Measurements from ENCODE around the gene FBL. TPM values are rescaled to one million over a fixed set of nuclear protein-coding genes. Genes with fewer than 3 reads are reported as not detected.

Gene FBL
- total and polyA plus RNA-seq, 2 of the 13 experiments (the other 11 are each of a cell fraction or from before 2014, with no cell fraction given), result 153 to 468 TPM

DNA sequence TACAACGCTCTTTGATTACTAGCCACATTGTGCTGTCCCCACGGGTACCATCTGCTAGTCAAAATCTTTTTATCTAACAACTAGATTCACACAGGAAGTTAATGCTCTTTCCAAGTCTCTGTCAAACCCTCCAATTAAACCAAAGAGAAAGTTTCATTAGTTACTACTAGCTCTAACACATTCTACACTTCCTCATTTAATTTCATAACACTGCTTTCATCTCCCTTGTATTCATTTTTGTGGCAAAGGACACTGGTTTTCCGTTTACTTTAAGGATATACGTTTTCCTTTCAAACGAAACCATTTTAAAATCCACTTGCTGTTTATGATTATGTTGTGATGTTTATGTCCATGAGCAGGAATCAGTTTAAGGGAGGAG lies 17.5 kb downstream of the FBL start:
- ChIA-PET CTCF (ENCODE audit: low intra/inter-chr PET ratio, low total read pairs) (no interaction called here), POLR2A (no interaction called here)
- no peak for ATAC-seq
- intact Hi-C loops (cut with micrococcal nuclease; ENCODE audit: unreplicated experiment) (no loop called here), in situ Hi-C loops (cut with HindIII; ENCODE audit: extremely low pct_ligation_motif_present, low pct_unique_long_range_greater_than_20kb) (no loop called here)
- H3K27me3 ChIP-seq (ENCODE audit: control insufficient read depth in 1 of 2, insufficient read depth in 2 of 2, low read length in 2 of 2), result no peaks in the 10 kb centered on the region
- H3K4me3 ChIP-seq (replicated peaks in 1 of 3; ENCODE audit: insufficient read depth in 1 of 3, low read depth in 2 of 3, low read length in 3 of 3), result no peak overlapping the region
- 94% methylated on average over 5 of the region's 5 CpGs for WGBS (ENCODE audit: low lambda C conversion rate)
- TF ChIP-seq ZNF451 (CRISPR knock-in tag; IDR thresholded peaks at IDR 0.05), result no peak
- TF ChIP-seq, protein P1, sequence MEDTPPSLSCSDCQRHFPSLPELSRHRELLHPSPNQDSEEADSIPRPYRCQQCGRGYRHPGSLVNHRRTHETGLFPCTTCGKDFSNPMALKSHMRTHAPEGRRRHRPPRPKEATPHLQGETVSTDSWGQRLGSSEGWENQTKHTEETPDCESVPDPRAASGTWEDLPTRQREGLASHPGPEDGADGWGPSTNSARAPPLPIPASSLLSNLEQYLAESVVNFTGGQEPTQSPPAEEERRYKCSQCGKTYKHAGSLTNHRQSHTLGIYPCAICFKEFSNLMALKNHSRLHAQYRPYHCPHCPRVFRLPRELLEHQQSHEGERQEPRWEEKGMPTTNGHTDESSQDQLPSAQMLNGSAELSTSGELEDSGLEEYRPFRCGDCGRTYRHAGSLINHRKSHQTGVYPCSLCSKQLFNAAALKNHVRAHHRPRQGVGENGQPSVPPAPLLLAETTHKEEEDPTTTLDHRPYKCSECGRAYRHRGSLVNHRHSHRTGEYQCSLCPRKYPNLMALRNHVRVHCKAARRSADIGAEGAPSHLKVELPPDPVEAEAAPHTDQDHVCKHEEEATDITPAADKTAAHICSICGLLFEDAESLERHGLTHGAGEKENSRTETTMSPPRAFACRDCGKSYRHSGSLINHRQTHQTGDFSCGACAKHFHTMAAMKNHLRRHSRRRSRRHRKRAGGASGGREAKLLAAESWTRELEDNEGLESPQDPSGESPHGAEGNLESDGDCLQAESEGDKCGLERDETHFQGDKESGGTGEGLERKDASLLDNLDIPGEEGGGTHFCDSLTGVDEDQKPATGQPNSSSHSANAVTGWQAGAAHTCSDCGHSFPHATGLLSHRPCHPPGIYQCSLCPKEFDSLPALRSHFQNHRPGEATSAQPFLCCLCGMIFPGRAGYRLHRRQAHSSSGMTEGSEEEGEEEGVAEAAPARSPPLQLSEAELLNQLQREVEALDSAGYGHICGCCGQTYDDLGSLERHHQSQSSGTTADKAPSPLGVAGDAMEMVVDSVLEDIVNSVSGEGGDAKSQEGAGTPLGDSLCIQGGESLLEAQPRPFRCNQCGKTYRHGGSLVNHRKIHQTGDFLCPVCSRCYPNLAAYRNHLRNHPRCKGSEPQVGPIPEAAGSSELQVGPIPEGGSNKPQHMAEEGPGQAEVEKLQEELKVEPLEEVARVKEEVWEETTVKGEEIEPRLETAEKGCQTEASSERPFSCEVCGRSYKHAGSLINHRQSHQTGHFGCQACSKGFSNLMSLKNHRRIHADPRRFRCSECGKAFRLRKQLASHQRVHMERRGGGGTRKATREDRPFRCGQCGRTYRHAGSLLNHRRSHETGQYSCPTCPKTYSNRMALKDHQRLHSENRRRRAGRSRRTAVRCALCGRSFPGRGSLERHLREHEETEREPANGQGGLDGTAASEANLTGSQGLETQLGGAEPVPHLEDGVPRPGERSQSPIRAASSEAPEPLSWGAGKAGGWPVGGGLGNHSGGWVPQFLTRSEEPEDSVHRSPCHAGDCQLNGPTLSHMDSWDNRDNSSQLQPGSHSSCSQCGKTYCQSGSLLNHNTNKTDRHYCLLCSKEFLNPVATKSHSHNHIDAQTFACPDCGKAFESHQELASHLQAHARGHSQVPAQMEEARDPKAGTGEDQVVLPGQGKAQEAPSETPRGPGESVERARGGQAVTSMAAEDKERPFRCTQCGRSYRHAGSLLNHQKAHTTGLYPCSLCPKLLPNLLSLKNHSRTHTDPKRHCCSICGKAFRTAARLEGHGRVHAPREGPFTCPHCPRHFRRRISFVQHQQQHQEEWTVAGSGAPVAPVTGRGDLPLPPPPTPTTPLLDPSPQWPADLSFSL (CRISPR knock-in tag; IDR thresholded peaks at IDR 0.05), result no peak
- TF ChIP-seq, protein P2, sequence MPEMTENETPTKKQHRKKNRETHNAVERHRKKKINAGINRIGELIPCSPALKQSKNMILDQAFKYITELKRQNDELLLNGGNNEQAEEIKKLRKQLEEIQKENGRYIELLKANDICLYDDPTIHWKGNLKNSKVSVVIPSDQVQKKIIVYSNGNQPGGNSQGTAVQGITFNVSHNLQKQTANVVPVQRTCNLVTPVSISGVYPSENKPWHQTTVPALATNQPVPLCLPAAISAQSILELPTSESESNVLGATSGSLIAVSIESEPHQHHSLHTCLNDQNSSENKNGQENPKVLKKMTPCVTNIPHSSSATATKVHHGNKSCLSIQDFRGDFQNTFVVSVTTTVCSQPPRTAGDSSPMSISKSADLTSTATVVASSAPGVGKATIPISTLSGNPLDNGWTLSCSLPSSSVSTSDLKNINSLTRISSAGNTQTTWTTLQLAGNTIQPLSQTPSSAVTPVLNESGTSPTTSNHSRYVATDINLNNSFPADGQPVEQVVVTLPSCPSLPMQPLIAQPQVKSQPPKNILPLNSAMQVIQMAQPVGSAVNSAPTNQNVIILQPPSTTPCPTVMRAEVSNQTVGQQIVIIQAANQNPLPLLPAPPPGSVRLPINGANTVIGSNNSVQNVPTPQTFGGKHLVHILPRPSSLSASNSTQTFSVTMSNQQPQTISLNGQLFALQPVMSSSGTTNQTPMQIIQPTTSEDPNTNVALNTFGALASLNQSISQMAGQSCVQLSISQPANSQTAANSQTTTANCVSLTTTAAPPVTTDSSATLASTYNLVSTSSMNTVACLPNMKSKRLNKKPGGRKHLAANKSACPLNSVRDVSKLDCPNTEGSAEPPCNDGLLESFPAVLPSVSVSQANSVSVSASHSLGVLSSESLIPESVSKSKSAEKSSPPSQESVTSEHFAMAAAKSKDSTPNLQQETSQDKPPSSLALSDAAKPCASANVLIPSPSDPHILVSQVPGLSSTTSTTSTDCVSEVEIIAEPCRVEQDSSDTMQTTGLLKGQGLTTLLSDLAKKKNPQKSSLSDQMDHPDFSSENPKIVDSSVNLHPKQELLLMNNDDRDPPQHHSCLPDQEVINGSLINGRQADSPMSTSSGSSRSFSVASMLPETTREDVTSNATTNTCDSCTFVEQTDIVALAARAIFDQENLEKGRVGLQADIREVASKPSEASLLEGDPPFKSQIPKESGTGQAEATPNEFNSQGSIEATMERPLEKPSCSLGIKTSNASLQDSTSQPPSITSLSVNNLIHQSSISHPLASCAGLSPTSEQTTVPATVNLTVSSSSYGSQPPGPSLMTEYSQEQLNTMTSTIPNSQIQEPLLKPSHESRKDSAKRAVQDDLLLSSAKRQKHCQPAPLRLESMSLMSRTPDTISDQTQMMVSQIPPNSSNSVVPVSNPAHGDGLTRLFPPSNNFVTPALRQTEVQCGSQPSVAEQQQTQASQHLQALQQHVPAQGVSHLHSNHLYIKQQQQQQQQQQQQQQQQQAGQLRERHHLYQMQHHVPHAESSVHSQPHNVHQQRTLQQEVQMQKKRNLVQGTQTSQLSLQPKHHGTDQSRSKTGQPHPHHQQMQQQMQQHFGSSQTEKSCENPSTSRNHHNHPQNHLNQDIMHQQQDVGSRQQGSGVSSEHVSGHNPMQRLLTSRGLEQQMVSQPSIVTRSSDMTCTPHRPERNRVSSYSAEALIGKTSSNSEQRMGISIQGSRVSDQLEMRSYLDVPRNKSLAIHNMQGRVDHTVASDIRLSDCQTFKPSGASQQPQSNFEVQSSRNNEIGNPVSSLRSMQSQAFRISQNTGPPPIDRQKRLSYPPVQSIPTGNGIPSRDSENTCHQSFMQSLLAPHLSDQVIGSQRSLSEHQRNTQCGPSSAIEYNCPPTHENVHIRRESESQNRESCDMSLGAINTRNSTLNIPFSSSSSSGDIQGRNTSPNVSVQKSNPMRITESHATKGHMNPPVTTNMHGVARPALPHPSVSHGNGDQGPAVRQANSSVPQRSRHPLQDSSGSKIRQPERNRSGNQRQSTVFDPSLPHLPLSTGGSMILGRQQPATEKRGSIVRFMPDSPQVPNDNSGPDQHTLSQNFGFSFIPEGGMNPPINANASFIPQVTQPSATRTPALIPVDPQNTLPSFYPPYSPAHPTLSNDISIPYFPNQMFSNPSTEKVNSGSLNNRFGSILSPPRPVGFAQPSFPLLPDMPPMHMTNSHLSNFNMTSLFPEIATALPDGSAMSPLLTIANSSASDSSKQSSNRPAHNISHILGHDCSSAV (CRISPR knock-in tag; IDR thresholded peaks at IDR 0.05; ENCODE audit: borderline replicate concordance), result no peak
- no peak for TF ChIP-seq DNMT1 (CRISPR knock-in tag; IDR thresholded peaks at IDR 0.05)
- H3K9me3 ChIP-seq (ENCODE audit: low read length), result no peaks in the 10 kb centered on the region
- no TSS peak for BruUV-seq (replicated peaks)
- H3K27ac ChIP-seq (ENCODE audit: extremely low read length, insufficient read depth, low read length), result no peak overlapping the region
- no peak for DNase-seq (ENCODE audit: low spot score)
- no peak overlapping the region for H2AFZ ChIP-seq (ENCODE audit: low read length)
- peaks cover 14% of the 10 kb centered on the region for H3K4me1 ChIP-seq (ENCODE audit: insufficient read depth, low read length)
- H3K36me3 ChIP-seq (replicated peaks in 1 of 2; ENCODE audit: control insufficient read depth in 1 of 2, insufficient read depth in 2 of 2, low read length in 2 of 2), result peaks cover 16 to 35% of the 10 kb centered on the region in 2 experiments; a peak in 4 of 5 replicates
- H3K9ac ChIP-seq (ENCODE audit: insufficient read depth, low read depth, low read length), result no peak overlapping the region
- no peak for FAIRE-seq
- no peaks in the 10 kb centered on the region for H3K79me2 ChIP-seq (ENCODE audit: insufficient read depth, low read length)
- H3K4me2 ChIP-seq (ENCODE audit: low read depth, low read length), result no peak overlapping the region
- H4K20me1 ChIP-seq (ENCODE audit: insufficient read depth, low read length), result no peaks in the 10 kb centered on the region
